K562 (cell line): ENCODE data around the gene RALGPS1. TPM values are rescaled to one million over a fixed set of nuclear protein-coding genes. Genes with fewer than 3 reads are reported as not detected.

Source experiments
- ATAC-seq: fragments of 200-7000 bp; cut with Tn5 transposase; 3 replicates; pipeline ENCODE4 v1.9.1; 2020; ENCODE audit warnings: moderate library complexity
- BruUV-seq: library from RNA; stranded (reverse); fragments of 400-500 nt; replicated peaks from 2 replicates; lab custom pipeline; 2021; lab: Mats Ljungman, UMichigan
- CTCF ChIA-PET: fragments of 300-600 bp; formaldehyde crosslinking; extraction: SDS; loops from one replicate; lab custom pipeline; 2021; ENCODE audit warnings: low intra/inter-chr PET ratio; lab: Yijun Ruan, JAX
- POLR2A ChIA-PET: fragments of 300-600, 350-650 bp; sonication (Branson Sonifier 250); formaldehyde crosslinking; extraction: SDS; loops from one replicate; lab custom pipeline; 2021; ENCODE audit warnings: antibody characterized with exemption, inconsistent platforms; lab: Yijun Ruan, JAX
- DNase-seq, 4 experiments: peaks; one replicate each; pipeline versions ENCODE4 v3.0.0 to v3.0.0-alpha.2; 2011 to 2018; ENCODE audit warnings: low spot score in 3 of 4, mixed read lengths in 3 of 4; ENCODE audit errors: extremely low read depth in 1 of 4
- FAIRE-seq: peaks from 2 replicates; lab custom pipeline; 2011; peaks lifted over from hg19 to GRCh38; lab: Jason Lieb, UNC
- H2AFZ ChIP-seq: 2 replicates; pipeline ENCODE4 v1.6.0; 2011; ENCODE audit warnings: low read depth, low read length, control low read depth, inconsistent platforms
- H3K27ac ChIP-seq: fragments of 200-600 bp; 3 replicates; pipeline ENCODE4 v1.8.0; 2011; ENCODE audit warnings: low read depth, mild to moderate bottlenecking, control low read depth, inconsistent platforms, low read length, moderate library complexity, mixed read lengths; ENCODE audit errors: extremely low read depth
- H3K27me3 ChIP-seq, 2 experiments: fragments of 300-600 bp in 1 of 2; 2 replicates in 1 of 2; 3 replicates in 1 of 2; pipeline versions ENCODE4 v1.6.0 to v1.8.0; 2011; ENCODE audit warnings: inconsistent platforms in 2 of 2, low read length in 2 of 2, mild to moderate bottlenecking in 1 of 2, mixed read lengths in 1 of 2, moderate library complexity in 1 of 2; ENCODE audit not compliant: control insufficient read depth in 2 of 2, insufficient read depth in 2 of 2
- H3K36me3 ChIP-seq: fragments of 300-600 bp; 3 replicates; pipeline ENCODE4 v1.8.0; 2011; ENCODE audit warnings: mild to moderate bottlenecking, low read length, inconsistent platforms; ENCODE audit not compliant: control insufficient read depth, insufficient read depth
- H3K4me1 ChIP-seq, 2 experiments: fragments of 200-600 bp in 1 of 2; replicated peaks in 1 of 2; 2 replicates in 1 of 2; 3 replicates in 1 of 2; pipeline versions ENCODE4 v1.5.1 to v1.8.0; 2011; ENCODE audit warnings: inconsistent platforms in 2 of 2, low read length in 2 of 2, mild to moderate bottlenecking in 1 of 2, mixed read lengths in 1 of 2, moderate library complexity in 1 of 2; ENCODE audit not compliant: control insufficient read depth in 2 of 2, insufficient read depth in 2 of 2
- H3K4me2 ChIP-seq: 2 replicates; pipeline ENCODE4 v1.6.1; 2011; ENCODE audit warnings: low read length, control low read depth, inconsistent platforms, mixed read lengths; ENCODE audit not compliant: insufficient read depth
- H3K4me3 ChIP-seq: fragments of 200-600 bp; sonication (generic), shearing (Covaris generic); 2 replicates; pipeline ENCODE4 v1.5.1; 2016; ENCODE audit warnings: control low read depth, inconsistent platforms
- H3K79me2 ChIP-seq: fragments of 200-600 bp; 3 replicates; pipeline ENCODE4 v1.8.0; 2011; ENCODE audit warnings: low read length, inconsistent platforms; ENCODE audit not compliant: control insufficient read depth, insufficient read depth
- H3K9ac ChIP-seq, 2 experiments: 2 replicates each; pipeline versions ENCODE4 v1.6.0 to v1.6.1; 2011; ENCODE audit warnings: low read depth in 2 of 2, low read length in 2 of 2, control low read depth in 1 of 2, inconsistent platforms in 1 of 2, mild to moderate bottlenecking in 1 of 2, mixed read lengths in 1 of 2; ENCODE audit not compliant: insufficient read depth in 1 of 2
- H3K9me1 ChIP-seq: one replicate; pipeline ENCODE4 v1.6.0; 2011; ENCODE audit warnings: inconsistent platforms, mild to moderate bottlenecking, low read length, moderate library complexity; ENCODE audit not compliant: control insufficient read depth, insufficient read depth
- H3K9me3 ChIP-seq: replicated peaks from 2 replicates; pipeline ENCODE4 v1.5.1; 2011; ENCODE audit warnings: low read depth, low read length, inconsistent platforms; ENCODE audit not compliant: control insufficient read depth, insufficient read depth
- H4K20me1 ChIP-seq: replicated peaks from 2 replicates; pipeline ENCODE4 v1.6.1; 2011; ENCODE audit warnings: low read length, inconsistent platforms, mixed read lengths; ENCODE audit not compliant: control insufficient read depth, insufficient read depth
- PYGO2 ChIP-seq: fragments of 450-650 bp; IDR thresholded peaks from 2 replicates; pipeline ENCODE4 v1.6.1; 2016; ENCODE audit warnings: mild to moderate bottlenecking, missing genetic modification characterization, moderate library complexity, missing compliant biosample characterization
- RB1 ChIP-seq: fragments of 450-650 bp; IDR thresholded peaks from 2 replicates; pipeline ENCODE4 v1.6.1; 2017; ENCODE audit warnings: low read depth, mild to moderate bottlenecking
- SFPQ ChIP-seq: fragments of 200-400 bp; formaldehyde crosslinking; IDR thresholded peaks from 2 replicates; pipeline ENCODE4 v1.6.1; 2017; ENCODE audit warnings: mild to moderate bottlenecking, low read depth, low read length, moderate library complexity
- SMAD4 ChIP-seq: fragments of 250-450 bp; sonication (Bioruptor Pico); conservative IDR thresholded peaks from 2 replicates; pipeline ENCODE4 v1.8.0; 2021; ENCODE audit warnings: inconsistent platforms, mild to moderate bottlenecking, moderate library complexity
- SNAPC5 ChIP-seq: fragments of 250-450 bp; sonication (Bioruptor Pico); IDR thresholded peaks from 2 replicates; pipeline ENCODE4 v1.8.0; 2021; ENCODE audit warnings: moderate library complexity, mild to moderate bottlenecking, inconsistent platforms
- ZBED1 ChIP-seq: IDR thresholded peaks from 2 replicates; pipeline ENCODE4 v1.6.1; 2014
- ZBTB43 ChIP-seq: sonication (generic); formaldehyde crosslinking; IDR thresholded peaks from 2 replicates; pipeline ENCODE4 v1.8.0; 2023; ENCODE audit warnings: mild to moderate bottlenecking, missing genetic modification reagents
- ZNF121 ChIP-seq: sonication (generic); formaldehyde crosslinking; conservative IDR thresholded peaks from 2 replicates; pipeline ENCODE4 v1.8.0; 2022; ENCODE audit warnings: missing genetic modification reagents
- ZNF174 ChIP-seq: fragments of 250-450 bp; sonication (Bioruptor Pico); IDR thresholded peaks from 2 replicates; pipeline ENCODE4 v1.4.0; 2020; ENCODE audit warnings: mild to moderate bottlenecking
- ZNF23 ChIP-seq: fragments of 250-450 bp; sonication (Bioruptor Pico); IDR thresholded peaks from 2 replicates; pipeline ENCODE4 v1.4.0; 2020; ENCODE audit warnings: mild to moderate bottlenecking
- ZNF253 ChIP-seq: fragments of 250-450 bp; sonication (Bioruptor Pico); conservative IDR thresholded peaks from 2 replicates; pipeline ENCODE4 v1.6.1; 2021; ENCODE audit warnings: mild to moderate bottlenecking
- ZNF407 ChIP-seq: fragments of 450-650 bp; IDR thresholded peaks from 2 replicates; pipeline ENCODE4 v1.6.1; 2016; ENCODE audit warnings: low read depth
- WGBS: fragments of 100-300 bp; shearing (Covaris generic); methylation state at CpG from one replicate; pipeline ENCODE4 v1.1.6; 2016; ENCODE audit warnings: low coverage, mixed read lengths; ENCODE audit not compliant: insufficient coverage; ENCODE audit errors: missing lambda C conversion rate; 5-methylcytosine and 5-hydroxymethylcytosine counted together
- in situ Hi-C: fragments of 300-500 bp; cut with MboI; formaldehyde crosslinking; loops from 4 replicates; pipeline ENCODE4 v1.15.0; 2018; ENCODE audit warnings: inconsistent platforms, mixed read lengths
- intact Hi-C: fragments of 100-400 bp; cut with micrococcal nuclease; formaldehyde crosslinking; loops from 2 replicates; pipeline ENCODE4 v1.14.2; 2022
- polyA plus RNA-seq, 8 experiments: library from polyadenylated mRNA; depleted of rRNA in 4 of 8; stranded (reverse) in 5 of 8; unstranded in 3 of 8; fragments of >200 nt; fragmentation: Nextera tagmentation in 2 of 8; fragmentation: Illumina TruSeq in 1 of 8; extraction: Ambion mirVana in 2 of 8; extraction: Trizol in 1 of 8; gene quantifications; 2 replicates each; pipeline versions ENCODE4 v1.2.1 to v1.2.3, GENCODE V29; 2011 to 2014; ENCODE audit warnings: inconsistent platforms in 1 of 8, missing spikeins in 1 of 8
- total RNA-seq, 7 experiments: library from RNA; depleted of rRNA in 6 of 7; stranded (reverse); fragments of >200 nt in 6 of 7; fragmentation: Illumina TruSeq in 2 of 7; extraction: Trizol in 2 of 7; gene quantifications; 2 replicates each; pipeline versions ENCODE4 v1.2.1 to v1.2.3, GENCODE V29; 2011 to 2021; ENCODE audit warnings: low replicate concordance in 1 of 7

The RALGPS1 gene
- total and polyA plus RNA-seq, 9 of the 15 experiments (the other 6 are each of a cell fraction or from before 2014, with no cell fraction given): 0.04 to 2.6 (median 1.5) TPM

- no peaks in the 10 kb centered on the region for H3K36me3 ChIP-seq
- POLR2A ChIA-PET: interaction anchor here (1.0 kb wide), 1 partner anchor 9 kb away, joined by 3 read pairs; no protein-coding TSS in a partner anchor
- H3K27ac ChIP-seq: no peak overlapping the region
- no peak for TF ChIP-seq SNAPC5 (CRISPR knock-in tag)
- TF ChIP-seq ZNF121 (CRISPR knock-in tag): no peak
- TF ChIP-seq PYGO2 (tag): no peak
- no peak for TF ChIP-seq ZNF174
- TF ChIP-seq RB1: no peak
- TF ChIP-seq SFPQ: no peak
- TF ChIP-seq SMAD4 (CRISPR knock-in tag): no peak
- TF ChIP-seq ZNF253 (CRISPR knock-in tag): no peak
- TF ChIP-seq ZBED1: no peak
- TF ChIP-seq ZBTB43: no peak
- no peak for TF ChIP-seq ZNF23 (CRISPR knock-in tag)
- no peak for TF ChIP-seq ZNF407
Measured at GRCh38 chr9:127188396-127188795, 273.8 kb downstream of the RALGPS1 start.

More at GRCh38 chr9:127188396-127188795, 273.8 kb downstream of the RALGPS1 start:
- H3K79me2 ChIP-seq: no peaks in the 10 kb centered on the region
- no peaks in the 10 kb centered on the region; the same call in 1 of the 2 replicates for H4K20me1 ChIP-seq
- no peak for DNase-seq
- 40% methylated on average over 4 of the region's 4 CpGs for WGBS
- no peaks in the 10 kb centered on the region for H3K9me3 ChIP-seq
- peaks cover 2 to 25% of the 10 kb centered on the region in 2 experiments; a peak in 3 of 5 replicates for H3K27me3 ChIP-seq
- no peak for ATAC-seq
- no peak overlapping the region for H3K9ac ChIP-seq
- H3K4me1 ChIP-seq: peaks cover 11 to 14% of the 10 kb centered on the region in 2 experiments; a peak in 4 of 5 replicates
- intact Hi-C loops: loop anchor here (10.0 kb wide), 1 partner anchor 56 kb away; no protein-coding TSS in a partner anchor
- no TSS peak for BruUV-seq
- FAIRE-seq: no peak
- H2AFZ ChIP-seq: no peak overlapping the region
- in situ Hi-C loops: no loop called here
- H3K4me3 ChIP-seq: no peak overlapping the region
- H3K9me1 ChIP-seq: peaks cover 3% of the 10 kb centered on the region
- CTCF ChIA-PET: no interaction called here
- H3K4me2 ChIP-seq: no peak overlapping the region
